ENCODE data around the gene MTA3.

MTA3 gene

DNA sequence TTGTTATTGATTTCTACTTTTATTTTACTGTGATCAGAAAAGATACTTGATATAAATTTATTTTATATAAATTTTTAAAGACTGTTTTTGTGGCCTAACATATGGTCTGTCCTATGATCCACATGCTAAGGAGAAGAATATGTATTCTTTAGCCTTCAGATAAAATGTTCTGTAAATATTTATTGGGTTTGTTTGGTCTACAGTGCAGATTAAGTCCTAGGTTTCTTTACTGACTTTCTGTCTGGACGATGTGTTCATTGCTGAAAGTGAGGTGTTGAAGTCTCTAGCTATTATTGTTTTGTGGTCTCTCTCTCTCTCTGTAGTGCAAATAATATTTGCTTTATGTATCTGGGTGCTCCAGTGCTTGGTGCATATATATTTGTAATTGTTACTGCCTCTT lies 165.4 kb downstream of the MTA3 start:
- DNase-seq, result no peak
- TF ChIP-seq GATA1 (IDR thresholded peaks at IDR 0.05; ENCODE audit: low read depth, low read length) (no peak), POLR2A (IDR thresholded peaks at IDR 0.05; ENCODE audit: low read length) (no peak)

DNA sequence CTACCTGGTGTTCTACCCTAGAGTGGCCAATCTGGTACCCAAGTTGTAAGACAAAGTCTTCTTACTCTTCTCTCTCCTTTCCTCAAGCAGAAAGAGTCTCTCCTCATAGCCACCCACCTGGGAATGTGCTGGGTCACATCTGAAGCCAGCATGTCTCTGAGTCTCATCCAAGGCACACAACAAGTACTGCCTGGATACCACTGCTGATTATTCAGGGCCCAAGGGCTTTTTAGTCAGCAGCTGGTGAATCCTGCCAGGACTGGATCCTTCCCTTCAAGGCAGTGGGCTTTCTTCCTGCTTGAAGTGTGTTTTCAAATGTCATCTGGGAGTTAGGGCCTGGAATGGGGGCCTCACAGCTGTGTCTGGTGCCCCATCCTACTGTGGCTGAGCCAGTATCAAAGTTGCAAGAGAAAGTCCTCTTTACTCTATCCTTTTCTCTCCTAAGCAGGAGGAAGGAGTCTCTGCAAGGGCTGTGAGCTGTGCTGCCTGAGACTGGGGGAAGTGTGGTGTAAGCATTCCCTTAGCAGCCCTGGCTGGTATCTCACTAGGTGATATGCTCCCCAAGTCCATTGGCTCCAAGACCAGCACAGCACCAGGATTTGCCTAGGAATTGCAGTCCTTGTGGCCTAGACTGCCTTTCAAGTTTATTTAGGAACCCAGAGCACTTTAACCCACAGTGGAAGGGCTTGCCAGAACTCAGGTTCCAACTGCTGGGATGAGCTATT lies 168.3 kb downstream of the MTA3 start:
- no peak for TF ChIP-seq POLR2A (IDR thresholded peaks at IDR 0.05; ENCODE audit: low read length)
- no peak for TF ChIP-seq GATA1 (IDR thresholded peaks at IDR 0.05; ENCODE audit: low read depth, low read length)
- no peak for DNase-seq

GRCh38 chr2:42741140-42741539 lies 172.7 kb downstream of the MTA3 start:
- no peak for DNase-seq
- TF ChIP-seq GATA1 (IDR thresholded peaks at IDR 0.05; ENCODE audit: low read depth, low read length) (no peak), POLR2A (IDR thresholded peaks at IDR 0.05; ENCODE audit: low read length) (no peak)

GRCh38 chr2:42742740-42743658 lies 174.6 kb downstream of the MTA3 start:
- DNase-seq, result no peak
- TF ChIP-seq GATA1 (IDR thresholded peaks at IDR 0.05; ENCODE audit: low read depth, low read length), result no peak
- no peak for TF ChIP-seq POLR2A (IDR thresholded peaks at IDR 0.05; ENCODE audit: low read length)

- TF ChIP-seq GATA1 (IDR thresholded peaks at IDR 0.05; ENCODE audit: low read depth, low read length) (no peak), POLR2A (IDR thresholded peaks at IDR 0.05; ENCODE audit: low read length) (no peak)
Measured at GRCh38 chr2:42743659-42743990, 175.2 kb downstream of the MTA3 start.

DNA sequence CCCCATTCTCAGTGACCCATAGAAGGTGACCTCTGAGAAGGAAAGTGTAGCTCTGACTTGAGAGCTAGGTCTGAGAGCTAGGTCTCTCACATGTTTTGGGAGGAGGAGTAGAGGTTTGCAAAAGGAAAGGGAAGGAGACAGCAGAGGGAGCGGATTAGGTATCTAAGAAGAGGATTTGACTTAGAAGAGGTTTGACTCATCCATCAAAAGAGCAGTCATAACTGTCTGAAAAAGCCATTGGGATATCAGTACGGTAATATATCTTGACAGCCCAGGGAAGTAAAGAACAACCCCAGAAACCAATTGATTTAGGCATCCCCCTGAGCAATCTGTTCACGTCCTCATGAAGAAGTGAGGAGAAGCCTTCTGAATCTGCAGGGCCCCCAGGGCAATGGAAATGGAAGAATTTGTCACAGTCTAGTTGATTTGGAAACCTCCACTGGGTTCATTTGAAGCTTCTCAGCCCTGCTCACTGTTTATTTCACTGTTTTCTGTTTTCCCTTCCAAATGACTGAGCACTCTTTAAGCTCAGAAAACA lies 176.2 kb downstream of the MTA3 start:
- no peak for DNase-seq
- no peak for TF ChIP-seq GATA1 (IDR thresholded peaks at IDR 0.05; ENCODE audit: low read depth, low read length)
- TF ChIP-seq POLR2A (IDR thresholded peaks at IDR 0.05; ENCODE audit: low read length), result no peak

More at GRCh38 chr2:42743659-42743990, 175.2 kb downstream of the MTA3 start:
- no peak for DNase-seq

GRCh38 chr2:42747422-42747821 lies 179.0 kb downstream of the MTA3 start:
- no peak for DNase-seq
- TF ChIP-seq GATA1 (IDR thresholded peaks at IDR 0.05; ENCODE audit: low read depth, low read length), result no peak
- TF ChIP-seq POLR2A (IDR thresholded peaks at IDR 0.05; ENCODE audit: low read length), result no peak

- TF ChIP-seq GATA1 (IDR thresholded peaks at IDR 0.05; ENCODE audit: low read depth, low read length) (no peak), POLR2A (IDR thresholded peaks at IDR 0.05; ENCODE audit: low read length) (no peak)
- DNase-seq, result no peak
Measured at GRCh38 chr2:42748840-42749239, 180.4 kb downstream of the MTA3 start.

DNA sequence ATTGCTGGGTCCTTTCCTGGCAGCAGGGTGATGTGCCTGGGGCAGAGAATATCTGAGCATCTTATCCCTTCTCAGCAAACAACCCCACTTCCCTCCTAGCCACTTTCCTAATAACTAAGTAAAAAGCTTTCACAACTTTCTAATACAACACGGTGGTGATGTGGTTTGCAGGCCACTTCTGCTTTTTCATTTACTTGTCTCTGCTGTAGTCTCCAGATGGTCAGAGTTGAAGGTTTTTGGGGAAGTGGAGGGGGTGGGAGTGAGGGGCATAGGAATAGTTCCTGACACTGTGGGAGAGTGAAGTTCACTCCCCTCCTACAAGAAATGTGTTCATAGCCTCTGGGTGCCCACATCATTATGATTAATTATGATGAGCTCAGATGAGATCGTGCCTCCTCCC lies 183.9 kb downstream of the MTA3 start:
- no peak for TF ChIP-seq GATA1 (IDR thresholded peaks at IDR 0.05; ENCODE audit: low read depth, low read length)
- no peak for TF ChIP-seq POLR2A (IDR thresholded peaks at IDR 0.05; ENCODE audit: low read length)
- DNase-seq, result no peak

DNA sequence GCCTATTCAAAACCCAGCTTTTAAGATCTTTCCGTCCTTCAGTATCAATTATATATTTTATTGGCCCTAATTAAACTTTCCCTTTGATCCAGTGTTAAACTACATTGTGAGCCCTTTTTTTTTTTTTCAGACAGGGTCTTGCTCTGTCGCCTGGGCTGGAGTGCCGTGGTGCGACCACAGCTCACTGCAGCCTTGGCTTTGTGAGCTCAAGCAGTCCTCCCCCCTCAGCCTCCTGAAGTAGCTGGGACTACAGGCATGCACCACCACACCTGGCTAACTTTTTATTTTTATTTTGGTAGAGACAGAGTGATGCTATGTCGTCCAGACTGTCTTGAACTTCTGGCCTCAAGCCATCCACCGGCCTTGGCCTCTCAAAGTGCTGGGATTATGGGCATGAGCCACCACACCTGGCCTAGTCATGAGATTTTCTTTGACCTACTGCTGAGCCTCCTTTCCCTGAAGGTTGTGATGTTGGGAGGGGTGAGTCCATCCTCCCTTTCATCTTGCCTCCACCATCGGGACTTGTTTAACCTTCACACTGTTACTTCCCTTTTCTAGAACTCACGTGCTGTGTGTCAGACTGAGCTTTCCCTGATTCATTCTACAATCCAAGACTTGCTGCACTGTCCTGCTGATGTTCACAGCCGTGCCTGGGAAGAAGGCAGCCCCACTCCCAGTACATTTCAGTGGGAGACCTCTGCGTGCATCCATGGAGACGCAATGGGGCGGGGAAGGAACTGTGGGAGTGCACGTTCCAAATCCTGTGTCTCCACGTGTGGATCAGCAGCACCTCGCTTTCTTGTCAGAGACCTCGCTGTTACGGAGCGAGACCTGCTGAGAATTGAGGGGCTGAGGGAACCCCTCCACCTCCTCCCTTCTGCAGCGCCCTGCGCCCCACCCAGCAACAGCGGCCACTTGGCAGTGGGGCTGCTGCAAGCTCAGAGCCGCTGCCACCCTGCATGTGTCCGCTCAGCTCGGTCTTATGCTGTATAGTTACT lies 184.7 kb downstream of the MTA3 start:
- no peak for DNase-seq
- TF ChIP-seq GATA1 (IDR thresholded peaks at IDR 0.05; ENCODE audit: low read depth, low read length), result no peak
- no peak for TF ChIP-seq POLR2A (IDR thresholded peaks at IDR 0.05; ENCODE audit: low read length)

DNA sequence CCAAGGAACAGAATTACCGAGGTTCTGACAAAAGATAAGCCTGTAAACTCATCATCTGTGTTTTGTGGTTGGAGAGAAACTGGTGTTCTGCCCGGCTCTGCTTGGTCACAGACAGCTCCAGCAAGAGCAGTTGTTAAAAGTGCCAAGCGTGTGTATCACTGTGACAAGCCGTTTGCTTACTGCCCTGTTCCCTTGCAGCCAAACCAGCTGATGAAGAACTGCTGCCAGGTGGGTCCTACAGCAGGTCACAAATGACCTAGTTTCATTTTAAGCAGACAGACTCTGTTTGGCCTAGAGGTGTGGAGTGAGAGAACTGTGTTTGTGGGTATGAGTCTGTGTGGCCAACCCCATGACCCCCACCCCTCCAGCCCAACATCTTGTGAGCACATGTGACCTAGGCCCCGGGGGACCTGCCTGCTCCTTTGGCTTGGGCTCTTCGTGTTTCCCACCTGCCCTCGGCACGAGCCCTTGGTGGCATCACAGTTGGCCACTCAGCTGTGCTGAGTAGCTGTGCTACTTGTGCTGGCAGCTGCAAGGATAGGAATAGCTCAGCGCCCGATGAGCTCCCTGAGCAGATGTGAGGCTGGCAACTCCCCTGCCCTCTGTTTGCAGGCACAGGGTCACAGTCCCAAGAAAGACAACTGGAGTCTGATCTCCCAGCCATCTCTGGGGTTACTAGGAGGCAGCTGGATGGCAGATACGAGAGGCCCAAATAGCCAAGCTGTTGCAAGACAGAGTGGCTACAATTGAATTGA lies 185.8 kb downstream of the MTA3 start:
- TF ChIP-seq GATA1 (IDR thresholded peaks at IDR 0.05; ENCODE audit: low read depth, low read length), result no peak
- no peak for DNase-seq

GRCh38 chr2:42754776-42755140 lies 186.3 kb downstream of the MTA3 start:
- DNase-seq, result no peak
- TF ChIP-seq POLR2A (IDR thresholded peaks at IDR 0.05; ENCODE audit: low read length) (no peak), GATA1 (IDR thresholded peaks at IDR 0.05; ENCODE audit: low read depth, low read length) (no peak)

Data from erythroblast (primary cell).